ENCODE results near the gene USH2A. TPM values are rescaled to one million over a fixed set of nuclear protein-coding genes. Genes with fewer than 3 reads are reported as not detected.

The USH2A gene
- total RNA-seq, 2 donors from 2014 or later: 0.62 to 3.1 TPM

DNA sequence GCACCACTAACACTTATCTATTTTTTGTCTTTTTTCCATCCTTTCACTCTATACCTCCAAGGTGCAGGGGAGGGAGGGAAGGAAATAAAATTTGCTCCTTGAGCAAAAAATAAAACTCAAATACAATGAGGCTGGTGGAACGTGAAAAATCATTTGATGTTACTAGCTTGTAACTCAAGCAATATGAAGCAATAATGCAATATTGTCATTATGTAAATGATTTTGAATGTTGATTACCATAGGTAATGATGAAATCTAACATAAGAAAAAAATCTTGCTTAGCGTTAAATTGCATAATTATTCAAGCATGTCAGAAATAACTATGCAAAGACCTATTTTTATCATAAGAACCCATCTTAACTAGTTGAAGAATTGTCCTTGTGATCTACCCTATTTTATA is 578.5 kb downstream of the USH2A start:
- no peak overlapping the region for H3K4me3 Mint-ChIP-seq
- WGBS, 2 experiments (ENCODE audit: insufficient coverage in 1 of 2, insufficient read length in 1 of 2): 93 to 100% methylated on average over 2 of the region's 2 CpGs
- no peak overlapping the region for H3K27ac Mint-ChIP-seq
- Histone ChIP-seq H3K9ac (ENCODE audit: extremely low read depth, low read length, poor library complexity, severe bottlenecking) (no peak overlapping the region), H3K36me3 (ENCODE audit: control insufficient read depth, insufficient read depth, low read length) (no peaks in the 10 kb centered on the region), H3K9me3 (ENCODE audit: control insufficient read depth, low read length) (peaks cover 7% of the 10 kb centered on the region), H3K27me3 (ENCODE audit: control insufficient read depth, insufficient read depth, low read length, poor library complexity, severe bottlenecking) (no peaks in the 10 kb centered on the region), H3K4me1 (ENCODE audit: control insufficient read depth, insufficient read depth, low read length) (peaks cover 6% of the 10 kb centered on the region), H3K4me3 (ENCODE audit: low read length) (no peak overlapping the region), H3K27ac (ENCODE audit: low read depth, low read length) (no peak overlapping the region)
- DNase-seq: no peak
- H3K9me3 Mint-ChIP-seq: peaks cover 14% of the 10 kb centered on the region
- TF ChIP-seq, protein P1, sequence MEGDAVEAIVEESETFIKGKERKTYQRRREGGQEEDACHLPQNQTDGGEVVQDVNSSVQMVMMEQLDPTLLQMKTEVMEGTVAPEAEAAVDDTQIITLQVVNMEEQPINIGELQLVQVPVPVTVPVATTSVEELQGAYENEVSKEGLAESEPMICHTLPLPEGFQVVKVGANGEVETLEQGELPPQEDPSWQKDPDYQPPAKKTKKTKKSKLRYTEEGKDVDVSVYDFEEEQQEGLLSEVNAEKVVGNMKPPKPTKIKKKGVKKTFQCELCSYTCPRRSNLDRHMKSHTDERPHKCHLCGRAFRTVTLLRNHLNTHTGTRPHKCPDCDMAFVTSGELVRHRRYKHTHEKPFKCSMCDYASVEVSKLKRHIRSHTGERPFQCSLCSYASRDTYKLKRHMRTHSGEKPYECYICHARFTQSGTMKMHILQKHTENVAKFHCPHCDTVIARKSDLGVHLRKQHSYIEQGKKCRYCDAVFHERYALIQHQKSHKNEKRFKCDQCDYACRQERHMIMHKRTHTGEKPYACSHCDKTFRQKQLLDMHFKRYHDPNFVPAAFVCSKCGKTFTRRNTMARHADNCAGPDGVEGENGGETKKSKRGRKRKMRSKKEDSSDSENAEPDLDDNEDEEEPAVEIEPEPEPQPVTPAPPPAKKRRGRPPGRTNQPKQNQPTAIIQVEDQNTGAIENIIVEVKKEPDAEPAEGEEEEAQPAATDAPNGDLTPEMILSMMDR (conservative IDR thresholded peaks at IDR 0.05): no peak
- H3K36me3 Mint-ChIP-seq (ENCODE audit: low read depth): peaks cover 3% of the 10 kb centered on the region
- H3K4me1 Mint-ChIP-seq: peaks cover 10% of the 10 kb centered on the region
- H3K27me3 Mint-ChIP-seq (ENCODE audit: insufficient read depth): no peaks in the 10 kb centered on the region

DNA sequence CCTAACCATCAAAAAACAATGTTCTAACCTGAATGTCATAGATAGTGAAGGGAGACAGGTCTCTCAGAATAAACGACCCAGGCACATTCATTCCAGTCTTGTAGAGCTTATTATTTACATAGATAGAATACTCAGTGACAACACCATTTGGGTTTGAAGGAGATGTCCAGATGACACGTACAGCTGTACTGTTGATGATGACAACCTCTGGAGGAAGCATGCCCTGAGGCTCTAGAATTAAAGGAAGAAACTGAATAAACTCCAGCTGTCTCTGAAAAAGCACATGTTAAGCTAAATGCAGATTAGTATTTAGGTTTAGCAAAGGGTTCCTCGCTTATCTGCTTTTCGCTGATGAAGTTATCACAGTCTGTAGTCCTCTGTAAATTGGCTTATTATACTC is 579.0 kb downstream of the USH2A start:
- no peak overlapping the region for H3K9ac ChIP-seq (ENCODE audit: extremely low read depth, low read length, poor library complexity, severe bottlenecking)

DNA sequence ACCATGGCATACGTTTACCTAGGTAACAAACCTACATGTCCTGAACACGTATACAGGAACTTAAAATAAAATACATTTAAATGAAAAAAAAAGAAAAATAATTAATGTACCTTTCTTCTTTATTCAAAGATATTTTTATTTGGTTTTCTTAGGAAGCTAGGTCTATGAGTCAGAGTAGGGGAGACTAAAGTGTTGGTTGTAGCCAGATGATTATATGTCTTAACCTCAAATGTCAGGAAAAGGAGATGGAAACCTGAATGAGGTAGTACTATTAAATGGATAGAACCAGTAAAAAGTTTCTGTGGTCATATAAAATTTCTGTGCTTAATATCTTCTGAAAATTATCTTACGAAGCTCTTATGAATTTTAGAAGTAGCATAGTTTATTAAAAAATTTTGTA is 580.3 kb downstream of the USH2A start:
- Mint-ChIP-seq H3K4me3 (no peak overlapping the region), H3K9me3 (peaks cover 14% of the 10 kb centered on the region), H3K27ac (no peak overlapping the region), H3K36me3 (ENCODE audit: low read depth) (peaks cover 3% of the 10 kb centered on the region), H3K27me3 (ENCODE audit: insufficient read depth) (no peaks in the 10 kb centered on the region), H3K4me1 (peaks cover 10% of the 10 kb centered on the region)
- TF ChIP-seq, protein P1 (conservative IDR thresholded peaks at IDR 0.05): no peak
- no peak for DNase-seq
- WGBS, 2 experiments (ENCODE audit: insufficient coverage in 1 of 2, insufficient read length in 1 of 2): 100% methylated on average over 2 of the region's 3 CpGs; no CpG with 5 or more reads in 1 of the 2 experiments
- Histone ChIP-seq H3K36me3 (ENCODE audit: control insufficient read depth, insufficient read depth, low read length) (no peaks in the 10 kb centered on the region), H3K27me3 (ENCODE audit: control insufficient read depth, insufficient read depth, low read length, poor library complexity, severe bottlenecking) (no peaks in the 10 kb centered on the region), H3K9ac (ENCODE audit: extremely low read depth, low read length, poor library complexity, severe bottlenecking) (no peak overlapping the region), H3K4me1 (ENCODE audit: control insufficient read depth, insufficient read depth, low read length) (peaks cover 6% of the 10 kb centered on the region), H3K27ac (ENCODE audit: low read depth, low read length) (no peak overlapping the region), H3K9me3 (ENCODE audit: control insufficient read depth, low read length) (peaks cover 7% of the 10 kb centered on the region), H3K4me3 (ENCODE audit: low read length) (no peak overlapping the region)

More for the DNA sequence above, 579.0 kb downstream of the USH2A start:
- Histone ChIP-seq H3K4me3 (ENCODE audit: low read length) (peak overlapping the region; percentile 33), H3K9me3 (ENCODE audit: control insufficient read depth, low read length) (peaks cover 7% of the 10 kb centered on the region), H3K27ac (ENCODE audit: low read depth, low read length) (no peak overlapping the region), H3K4me1 (ENCODE audit: control insufficient read depth, insufficient read depth, low read length) (peaks cover 6% of the 10 kb centered on the region), H3K27me3 (ENCODE audit: control insufficient read depth, insufficient read depth, low read length, poor library complexity, severe bottlenecking) (no peaks in the 10 kb centered on the region), H3K36me3 (ENCODE audit: control insufficient read depth, insufficient read depth, low read length) (no peaks in the 10 kb centered on the region)
- 77 to 100% methylated on average over 3 to 4 of the region's 4 CpGs for WGBS, 2 experiments (ENCODE audit: insufficient coverage in 1 of 2, insufficient read length in 1 of 2)
- peaks cover 14% of the 10 kb centered on the region for H3K9me3 Mint-ChIP-seq
- H3K36me3 Mint-ChIP-seq (ENCODE audit: low read depth): peaks cover 3% of the 10 kb centered on the region
- TF ChIP-seq, protein P1 (conservative IDR thresholded peaks at IDR 0.05): no peak
- no peak overlapping the region for H3K4me3 Mint-ChIP-seq
- peaks cover 10% of the 10 kb centered on the region for H3K4me1 Mint-ChIP-seq
- H3K27me3 Mint-ChIP-seq (ENCODE audit: insufficient read depth): no peaks in the 10 kb centered on the region
- H3K27ac Mint-ChIP-seq: no peak overlapping the region
- DNase-seq: no peak

All from endodermal cell (in vitro differentiated cells).